H7 (cell line): ENCODE measurements around the gene CNTNAP3B. TPM values are rescaled to one million over a fixed set of nuclear protein-coding genes. Genes with fewer than 3 reads are reported as not detected.
"Not testable (repeated sequence)": the region's sequence is repeated elsewhere in the genome, so short reads cannot be mapped to it uniquely, and the experiment has no call there.

Experiments used
- DNase-seq: peaks from one replicate; pipeline ENCODE4 v3.0.0; 2012
- H3K27me3 ChIP-seq: 2 replicates; pipeline ENCODE4 v1.6.0; 2011; ENCODE audit warnings: mild to moderate bottlenecking, low read length; ENCODE audit not compliant: control insufficient read depth, insufficient read depth
- H3K36me3 ChIP-seq: replicated peaks from 2 replicates; pipeline ENCODE4 v1.5.1; 2011; ENCODE audit warnings: low read length; ENCODE audit not compliant: control insufficient read depth, insufficient read depth
- H3K4me3 ChIP-seq: 2 replicates; pipeline ENCODE4 v1.5.1; 2011; ENCODE audit warnings: low read depth, mild to moderate bottlenecking, control low read depth, low read length, moderate library complexity; ENCODE audit not compliant: insufficient read depth
- total RNA-seq: library from RNA; depleted of rRNA; stranded (reverse); fragments of >200 nt; shearing (Covaris generic); gene quantifications from 2 replicates; pipeline ENCODE4 v1.2.3, GENCODE V29; 2014; rRNA removed

The CNTNAP3B gene
- total RNA-seq, result 1.0 and 2.0 TPM in 2 replicates

DNA sequence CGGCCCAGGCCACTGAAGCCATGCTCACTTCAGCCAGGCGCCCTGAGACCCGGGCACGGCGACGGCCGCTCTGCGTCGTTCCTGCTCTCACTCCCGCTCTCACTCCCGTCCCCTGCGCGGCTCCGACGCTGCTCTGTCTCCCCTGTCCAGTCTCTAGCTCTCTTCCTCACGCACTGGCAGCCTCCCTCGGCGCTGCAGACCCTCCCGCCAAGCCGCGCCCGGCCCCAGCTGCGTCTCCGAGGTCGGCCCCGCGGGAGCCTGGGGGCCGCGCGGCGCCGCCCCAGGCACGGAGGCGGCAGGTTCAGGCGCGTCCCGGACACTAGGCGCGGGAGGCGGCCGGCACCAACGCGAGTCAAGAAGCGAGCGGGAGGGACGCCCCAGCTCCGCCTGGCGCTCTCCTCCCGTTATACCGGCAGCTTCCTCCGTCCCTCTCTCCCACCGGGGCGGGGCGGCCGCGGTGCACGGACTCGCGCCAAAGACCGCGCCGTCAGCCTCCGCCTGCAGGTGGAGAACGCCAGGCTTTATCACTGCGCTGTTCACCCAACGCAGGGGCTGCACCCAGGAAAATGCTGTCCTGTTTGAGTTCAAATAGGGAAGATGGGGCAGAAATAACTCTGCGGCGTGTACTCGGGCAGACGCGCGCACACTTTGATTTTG is at the start of gene CNTNAP3B:
Gene CNTNAP3B (minus strand): TSS at position 354 of the 657 bp plus-strand sequence. CDS start 332 bp downstream, at position 22.
- H3K4me3 ChIP-seq, result peak within 1 kb of the TSS; percentile 23
- not testable (repeated sequence) for H3K36me3 ChIP-seq, H3K27me3 ChIP-seq, DNase-seq

DNA sequence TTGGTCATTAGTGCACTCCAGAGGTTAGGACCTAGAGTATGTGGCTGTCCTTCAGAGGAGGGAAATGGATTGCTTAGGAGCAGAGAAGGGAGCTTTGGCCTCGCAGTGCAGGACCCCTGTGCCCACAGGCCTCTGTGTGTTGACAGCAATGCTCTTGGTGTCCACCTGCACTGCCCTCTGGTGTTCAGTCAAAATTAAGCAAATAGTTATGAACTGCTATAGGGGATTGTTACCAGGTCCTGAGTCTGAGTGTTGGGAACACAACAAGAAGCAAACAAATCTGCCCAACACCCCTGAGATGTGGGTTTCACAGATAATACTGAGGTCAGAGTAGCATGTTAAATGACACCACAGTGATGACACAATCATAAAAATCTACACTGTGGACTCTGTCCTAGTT is 31.1 kb upstream of the CNTNAP3B start:
- H3K27me3 ChIP-seq, H3K4me3 ChIP-seq, H3K36me3 ChIP-seq: not testable (repeated sequence)
- DNase-seq, result peak; percentile 28

DNA sequence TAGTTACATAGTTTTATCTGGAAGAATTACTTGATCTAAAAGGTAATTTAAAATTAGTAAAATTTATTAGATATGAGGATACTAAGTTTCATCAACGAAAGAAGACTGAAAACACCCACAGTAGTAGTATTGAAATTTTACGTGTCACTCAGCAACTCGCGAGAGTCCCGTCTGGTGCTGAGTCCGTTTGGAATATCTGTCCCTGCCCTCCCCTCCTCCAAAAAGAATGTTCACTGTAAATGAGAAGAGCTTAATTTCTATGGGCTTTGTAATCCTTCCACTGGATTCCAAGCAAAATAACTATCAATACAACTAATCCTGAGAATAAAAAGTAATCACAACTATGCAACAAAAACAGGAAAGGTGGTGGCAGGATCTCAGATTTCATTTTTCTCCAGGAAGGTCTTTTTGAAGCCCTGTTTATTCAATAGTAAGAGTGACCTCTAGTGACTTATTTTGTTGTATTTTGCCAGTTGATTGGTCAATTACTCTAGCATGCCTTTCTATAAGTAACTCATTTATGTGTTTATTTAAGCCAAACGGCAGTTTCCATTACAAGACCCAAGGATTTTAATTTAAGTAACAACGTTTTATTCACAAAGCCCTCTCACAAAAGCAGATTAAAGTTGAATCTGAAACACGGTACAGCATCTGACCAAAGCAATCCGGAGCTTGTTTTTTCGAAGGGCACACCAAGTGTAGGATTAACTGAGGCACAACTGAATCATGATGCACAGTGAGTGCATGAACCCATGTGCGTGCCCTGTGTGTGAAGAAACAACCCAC is 2.0 kb downstream of the CNTNAP3B start:
- H3K27me3 ChIP-seq, H3K36me3 ChIP-seq, H3K4me3 ChIP-seq: not testable (repeated sequence)
- DNase-seq, result peak; percentile 6

DNA sequence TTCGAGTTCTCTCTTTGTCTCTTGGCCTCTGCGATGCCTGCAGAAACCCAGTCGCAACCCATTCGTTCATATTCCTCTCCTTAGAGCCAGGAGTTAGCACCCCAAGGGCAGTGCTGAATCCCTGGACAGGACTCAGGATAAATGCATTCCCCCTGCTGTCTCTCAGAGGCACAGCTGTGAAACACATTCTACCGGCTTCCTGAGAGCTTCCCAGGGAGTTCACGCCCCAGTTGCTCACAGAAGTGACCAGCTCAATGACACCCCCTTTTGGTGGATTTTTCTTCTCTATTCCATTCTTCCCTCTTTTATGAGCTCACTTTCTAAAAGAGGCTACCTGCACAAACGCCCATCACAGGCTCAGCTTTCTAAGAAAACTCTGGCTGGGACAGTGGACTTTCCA is 8.2 kb downstream of the CNTNAP3B start:
- not testable (repeated sequence) for H3K4me3 ChIP-seq, H3K27me3 ChIP-seq, DNase-seq, H3K36me3 ChIP-seq

DNA sequence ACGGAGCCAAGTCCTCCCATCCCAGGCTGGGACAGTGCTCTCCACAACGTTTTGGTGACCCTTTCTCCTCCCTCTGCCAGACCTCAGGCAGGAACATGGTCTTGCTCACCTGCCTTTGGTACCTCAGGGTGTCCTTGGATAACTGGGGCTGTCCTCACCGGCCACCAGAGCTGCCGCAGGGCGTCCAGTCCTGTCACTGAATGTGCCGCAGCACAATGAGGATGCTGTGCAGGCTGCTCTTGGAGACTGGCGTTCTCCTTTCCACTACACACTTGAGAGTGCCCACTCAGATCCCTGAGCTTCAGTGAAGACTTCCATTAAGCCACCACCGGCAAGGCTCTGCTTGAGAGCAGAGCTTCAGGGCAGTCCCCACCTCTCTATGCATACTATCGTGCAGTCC is 33.3 kb downstream of the CNTNAP3B start:
- H3K27me3 ChIP-seq, H3K36me3 ChIP-seq, DNase-seq, H3K4me3 ChIP-seq: not testable (repeated sequence)

DNA sequence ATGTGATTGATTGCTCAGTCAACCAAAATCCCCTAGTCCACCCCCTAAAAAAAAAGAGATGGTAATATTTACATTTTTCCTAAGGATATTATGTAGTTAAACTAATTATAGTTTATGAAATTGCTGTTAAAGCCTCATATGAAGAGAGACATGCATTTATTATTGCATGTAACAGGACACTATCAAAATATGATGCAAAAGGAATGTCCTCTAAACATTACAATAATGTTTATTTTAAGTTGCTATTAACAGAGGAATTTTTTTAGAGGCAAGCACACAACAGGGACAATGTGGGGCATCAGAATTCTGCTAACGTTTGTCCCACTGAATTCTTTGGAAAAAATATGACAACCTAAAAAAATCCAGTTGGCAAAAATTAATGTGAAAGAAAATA is 44.7 kb downstream of the CNTNAP3B start:
- not testable (repeated sequence) for H3K4me3 ChIP-seq, DNase-seq, H3K36me3 ChIP-seq, H3K27me3 ChIP-seq

DNA sequence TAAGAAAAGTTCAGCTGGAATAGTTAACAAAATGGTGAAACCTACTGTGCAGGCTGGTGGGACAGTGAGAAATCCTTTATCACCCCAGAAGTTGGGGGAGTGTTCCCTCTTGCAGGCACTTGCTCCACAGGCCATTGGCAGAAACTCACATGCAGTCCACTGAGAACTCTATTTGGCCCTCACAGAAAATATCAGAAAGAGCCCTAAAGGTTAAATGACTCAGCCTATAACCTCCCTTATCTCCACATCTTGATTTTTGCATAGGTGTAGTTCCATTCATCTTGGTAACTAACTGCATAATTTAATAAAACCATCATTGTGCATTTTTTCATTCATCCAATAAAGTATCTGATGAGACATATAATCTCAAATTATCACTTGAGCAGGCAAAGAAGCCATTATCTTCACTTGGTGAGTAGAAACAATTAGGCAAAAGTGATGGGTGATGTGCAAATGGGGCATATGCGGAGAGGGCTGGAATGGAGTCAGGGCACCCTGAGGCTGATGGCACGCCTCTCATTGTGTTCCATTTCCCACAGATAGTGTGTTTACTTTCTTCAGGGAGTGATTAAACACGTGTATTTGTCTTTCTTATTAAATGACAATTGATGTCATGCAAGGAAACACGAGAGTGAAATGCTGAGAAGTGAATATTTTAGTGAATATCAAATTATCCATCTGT is 45.2 kb downstream of the CNTNAP3B start:
- H3K27me3 ChIP-seq, H3K4me3 ChIP-seq, DNase-seq, H3K36me3 ChIP-seq: not testable (repeated sequence)

DNA sequence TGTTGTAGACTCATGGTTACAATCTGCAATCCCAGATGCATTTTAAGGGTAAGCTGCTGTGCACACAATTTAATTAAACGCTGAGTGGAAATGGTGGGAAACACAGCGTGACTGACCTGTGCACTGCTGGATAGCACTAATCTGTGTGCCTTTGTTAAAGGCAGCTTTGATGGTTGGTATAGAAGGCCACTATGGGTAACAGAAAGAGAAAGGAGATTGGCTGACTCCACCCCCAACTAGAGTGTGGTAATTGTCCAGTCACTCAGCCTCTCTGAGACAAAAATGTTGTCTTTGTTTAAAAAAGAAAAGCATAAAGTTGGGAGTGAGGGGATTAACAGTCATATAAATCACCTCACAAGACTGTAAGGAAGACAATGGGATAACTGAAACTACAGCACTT is 48.9 kb downstream of the CNTNAP3B start:
- DNase-seq, result peak; percentile 1
- not testable (repeated sequence) for H3K4me3 ChIP-seq, H3K27me3 ChIP-seq, H3K36me3 ChIP-seq

DNA sequence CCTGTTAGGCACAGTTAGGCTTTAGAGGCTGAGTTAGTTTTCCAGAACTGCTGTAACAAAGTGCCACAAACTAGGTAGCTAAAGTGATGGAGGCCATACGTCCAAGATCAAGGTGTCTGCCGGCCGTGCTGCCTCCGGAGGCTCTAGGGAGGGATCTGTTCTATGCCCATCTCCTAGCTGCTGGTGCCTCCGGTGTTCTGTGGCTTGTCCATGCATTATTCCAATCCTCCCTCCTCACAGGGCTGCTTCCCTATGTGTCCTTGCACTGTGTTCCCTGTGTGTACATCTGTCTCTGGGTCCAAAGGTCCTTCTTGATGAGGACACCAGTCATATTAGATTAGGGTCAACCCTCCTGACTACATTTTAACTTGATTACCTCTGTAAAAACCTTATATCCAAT is 54.4 kb downstream of the CNTNAP3B start:
- H3K4me3 ChIP-seq, H3K36me3 ChIP-seq, DNase-seq, H3K27me3 ChIP-seq: not testable (repeated sequence)

DNA sequence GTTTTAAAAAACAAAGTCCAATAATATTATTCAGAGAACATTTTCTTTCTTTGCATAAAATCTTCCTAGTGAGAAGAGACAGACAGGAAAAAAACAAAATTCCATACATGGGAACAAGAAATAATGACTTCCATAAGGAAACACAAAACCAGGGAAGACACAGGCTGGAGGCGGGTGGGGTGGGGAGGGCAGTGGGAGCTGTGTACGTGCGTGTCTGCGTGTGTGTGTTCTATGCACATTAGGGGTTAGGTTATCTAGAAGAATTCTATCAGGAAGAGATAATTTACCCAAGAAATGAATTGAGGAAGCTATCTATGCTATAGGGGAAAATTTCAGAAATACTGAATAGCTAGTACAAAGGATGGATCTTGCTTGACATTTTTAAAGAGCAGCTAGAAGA is 58.2 kb downstream of the CNTNAP3B start:
- H3K27me3 ChIP-seq, H3K4me3 ChIP-seq, H3K36me3 ChIP-seq, DNase-seq: not testable (repeated sequence)

DNA sequence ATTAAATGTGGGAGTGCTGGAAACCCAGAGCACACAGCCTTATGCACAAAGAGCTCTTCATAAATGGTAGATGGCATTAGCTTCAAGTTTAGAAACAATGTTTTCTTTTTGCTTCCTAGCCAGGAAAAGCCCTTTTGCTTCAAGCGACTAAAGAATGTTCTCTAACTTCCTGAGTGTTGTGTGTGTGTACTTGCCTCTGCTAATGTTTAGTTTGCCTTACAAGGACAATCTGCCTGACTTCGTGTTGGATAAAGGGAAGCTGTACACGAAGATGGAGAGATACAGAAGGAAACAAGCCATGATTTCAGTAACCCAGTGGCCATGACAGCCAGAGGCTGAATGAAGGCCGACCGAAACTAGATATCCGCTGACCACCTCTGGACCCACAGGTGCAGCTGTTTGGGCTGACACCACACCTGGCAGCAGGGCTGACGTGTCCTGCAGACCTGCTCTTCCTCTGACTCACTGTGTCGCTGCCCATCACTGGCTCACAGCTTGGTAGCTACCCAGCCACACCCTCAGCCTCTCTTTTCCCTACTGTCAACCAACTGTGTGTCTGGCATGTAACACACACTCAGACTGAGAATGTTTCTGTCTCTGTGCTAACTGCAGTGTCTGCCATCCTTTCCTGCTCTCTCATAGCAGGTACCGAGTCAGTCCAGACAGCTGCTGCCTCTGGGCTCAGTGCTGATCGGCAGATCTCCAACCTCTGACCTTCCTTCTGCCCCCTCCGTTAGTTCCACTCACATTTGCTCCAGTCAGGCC is 59.0 kb downstream of the CNTNAP3B start:
- not testable (repeated sequence) for H3K4me3 ChIP-seq, DNase-seq, H3K27me3 ChIP-seq, H3K36me3 ChIP-seq

DNA sequence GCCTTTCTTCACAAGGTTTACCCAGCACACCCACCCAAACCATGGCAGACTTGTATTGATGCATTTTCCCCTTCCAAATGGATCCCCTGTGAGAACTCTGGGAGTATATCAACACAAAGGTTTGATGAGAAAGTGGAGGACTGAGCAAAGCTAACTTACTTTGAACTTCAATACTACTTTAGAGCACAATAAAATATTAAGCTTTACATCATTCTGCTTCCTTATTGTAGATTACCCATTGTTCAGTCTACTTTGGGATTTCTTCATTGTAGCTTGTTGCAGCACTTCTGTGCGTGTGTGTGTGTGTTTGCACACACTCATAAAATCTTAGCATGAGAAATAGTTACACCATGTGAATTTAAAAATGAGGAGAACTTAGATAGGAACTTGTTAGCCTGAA is 75.4 kb downstream of the CNTNAP3B start:
- not testable (repeated sequence) for H3K27me3 ChIP-seq, DNase-seq, H3K36me3 ChIP-seq, H3K4me3 ChIP-seq

DNA sequence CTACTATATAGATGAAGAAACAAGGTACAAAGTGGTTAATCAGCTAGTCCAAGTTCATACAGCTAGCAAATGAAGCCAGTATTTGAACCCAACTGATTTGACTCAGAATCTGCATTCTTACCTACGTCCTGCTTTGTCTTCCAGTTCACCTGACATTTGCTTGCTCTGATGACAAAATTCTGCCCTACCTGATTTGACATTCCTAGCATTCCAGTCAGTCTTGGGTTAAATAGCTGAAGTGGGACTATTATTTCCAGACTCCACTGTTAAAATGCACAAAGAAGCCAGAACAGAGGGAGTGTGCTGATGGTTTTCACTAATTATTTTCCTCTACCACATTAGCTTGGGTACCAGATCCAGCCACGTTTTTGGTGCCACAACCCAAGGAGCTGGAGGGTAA is 78.5 kb downstream of the CNTNAP3B start:
- H3K27me3 ChIP-seq, DNase-seq, H3K4me3 ChIP-seq, H3K36me3 ChIP-seq: not testable (repeated sequence)

DNA sequence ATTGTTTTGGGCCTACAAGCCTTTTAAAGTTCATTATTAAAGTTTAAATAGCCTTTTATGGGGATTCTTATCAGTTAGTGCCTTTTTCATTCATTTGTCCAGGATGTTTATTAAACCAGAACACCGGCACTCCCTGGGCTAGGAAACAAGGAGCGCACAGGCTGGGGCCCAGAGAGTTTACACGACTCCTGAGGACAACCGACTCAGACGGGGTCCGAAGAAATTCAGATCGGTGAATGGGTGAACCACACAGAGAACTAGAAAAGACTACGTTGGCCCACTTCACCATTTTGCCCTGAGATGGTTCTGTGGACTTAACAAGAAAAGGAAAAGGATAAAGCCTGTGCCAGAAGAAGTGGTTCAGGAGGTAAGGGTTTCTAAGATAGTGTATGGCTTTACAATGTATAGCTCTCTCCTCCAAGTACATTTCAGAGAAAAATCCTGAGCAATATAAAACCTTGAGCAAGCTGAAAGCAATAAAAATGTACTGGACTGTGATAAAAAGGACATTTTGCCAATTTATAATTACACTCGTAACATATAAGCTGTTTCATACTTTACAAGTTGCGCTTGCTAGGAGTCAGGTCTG is 84.7 kb downstream of the CNTNAP3B start:
- not testable (repeated sequence) for H3K27me3 ChIP-seq, H3K4me3 ChIP-seq, H3K36me3 ChIP-seq, DNase-seq
